Tibial nerve (tissue), 4 donors: ENCODE measurements around the gene KCTD11. TPM values are rescaled to one million over a fixed set of nuclear protein-coding genes. Genes with fewer than 3 reads are reported as not detected.
"Not testable (repeated sequence)": the region's sequence is repeated elsewhere in the genome, so short reads cannot be mapped to it uniquely, and the experiment has no call there.

ENCODE experiments used
- DNase-seq, 2 donors: peaks; one replicate each; pipeline ENCODE4 v3.0.0-alpha.2; 2019; ENCODE audit warnings: low spot score in 2 of 2
- H3K27ac ChIP-seq, 4 donors: fragments of 200-600 bp; sonication (generic) in 3 of 4; one replicate each; pipeline ENCODE4 v1.5.1; 2017 to 2019; ENCODE audit warnings: mild to moderate bottlenecking in 1 of 4
- H3K27me3 ChIP-seq, 2 donors: fragments of 200-600 bp; sonication (generic) in 1 of 2; one replicate each; pipeline versions ENCODE4 v1.5.1 to v1.6.0; 2017 to 2019
- H3K36me3 ChIP-seq, 3 donors: fragments of 200-600 bp; sonication (generic); one replicate each; pipeline ENCODE4 v1.5.1; 2018 to 2019
- H3K4me1 ChIP-seq, 4 donors: fragments of 200-600 bp; sonication (generic) in 3 of 4; one replicate each; pipeline ENCODE4 v1.5.1; 2017 to 2019
- H3K4me3 ChIP-seq, 4 donors: fragments of 200-600 bp; sonication (generic) in 3 of 4; one replicate each; pipeline ENCODE4 v1.5.1; 2017 to 2019; ENCODE audit warnings: mild to moderate bottlenecking in 1 of 4, moderate library complexity in 1 of 4
- H3K9me3 ChIP-seq, 4 donors: fragments of 200-600 bp; sonication (generic) in 3 of 4; one replicate each; pipeline ENCODE4 v1.5.1; 2017 to 2019
- CTCF ChIP-seq, 5 experiments: fragments of 200-600 bp in 3 of 5; fragments of 450-650 bp in 2 of 5; sonication (generic) in 3 of 5; IDR thresholded peaks; one replicate each; pipeline ENCODE4 v1.5.1; 2016 to 2019; ENCODE audit warnings: antibody characterized with exemption in 5 of 5, mild to moderate bottlenecking in 3 of 5, moderate library complexity in 2 of 5
- EP300 ChIP-seq, 2 donors: sonication (generic); formaldehyde crosslinking; IDR thresholded peaks; one replicate each; pipeline ENCODE4 v1.6.1; 2017; ENCODE audit warnings: antibody characterized with exemption in 2 of 2, mild to moderate bottlenecking in 1 of 2
- POLR2A ChIP-seq, 2 donors: fragments of 450-650 bp; IDR thresholded peaks; one replicate each; pipeline ENCODE4 v1.6.1; 2017; ENCODE audit warnings: antibody characterized with exemption in 2 of 2, mild to moderate bottlenecking in 2 of 2, moderate library complexity in 2 of 2
- WGBS, 2 donors: methylation state at CpG; one replicate each; pipeline ENCODE4 v1.1.5; 2018; 5-methylcytosine and 5-hydroxymethylcytosine counted together
- total RNA-seq, 4 donors: library from RNA; depleted of rRNA; stranded (reverse); fragments of >200 nt; gene quantifications; one replicate each; pipeline ENCODE4 v1.1.0, GENCODE V29; 2016

KCTD11 gene
- total RNA-seq, 4 donors from 2014 or later: 25.3 to 35.4 (median 28.7) TPM

GRCh38 chr17:7336240-7337175 is 15.5 kb upstream of the KCTD11 start, which contains the start of gene ACAP1:
Gene ACAP1 (plus strand): TSS chr17:7336529. CDS start chr17:7336735, 206 bp downstream.
- no peaks in the 10 kb centered on the region for H3K9me3 ChIP-seq
- H3K4me3 ChIP-seq: peak within 1 kb of the TSS in 2 of 4 donors; percentile 0 to 37
- H3K36me3 ChIP-seq: no peaks in the 10 kb centered on the region
- DNase-seq: no peak
- H3K27me3 ChIP-seq: peaks cover 0 to 57% of the 10 kb centered on the region in 2 donors
- 32 to 38% methylated on average over 15 to 17 of the region's 17 CpGs for whole genome bisulfite sequencing, 2 donors
- H3K4me1 ChIP-seq: no peaks in the 10 kb centered on the region
- no peak for TF ChIP-seq CTCF (IDR thresholded peaks at IDR 0.05)
- no peak for TF ChIP-seq EP300 (IDR thresholded peaks at IDR 0.05)
- TF ChIP-seq POLR2A (IDR thresholded peaks at IDR 0.05): no peak
- H3K27ac ChIP-seq: peak within 1 kb of the TSS in 1 of 4 donors; percentile 78

GRCh38 chr17:7337600-7337999 is 14.4 kb upstream of the KCTD11 start:
- 73 to 74% methylated on average over 7 of the region's 7 CpGs for WGBS, 2 donors
- not testable (repeated sequence) for DNase-seq, H3K4me1 ChIP-seq, H3K36me3 ChIP-seq, H3K27ac ChIP-seq, H3K9me3 ChIP-seq, H3K4me3 ChIP-seq
- H3K27me3 ChIP-seq: peaks cover 0 to 49% of the 10 kb centered on the region in 2 donors

GRCh38 chr17:7340179-7340578 is 11.8 kb upstream of the KCTD11 start:
- TF ChIP-seq POLR2A (IDR thresholded peaks at IDR 0.05) (no peak), EP300 (IDR thresholded peaks at IDR 0.05) (no peak), CTCF (IDR thresholded peaks at IDR 0.05) (no peak)
- 79 to 84% methylated on average over 2 of the region's 2 CpGs for WGBS, 2 donors

GRCh38 chr17:7341842-7342241 is 10.1 kb upstream of the KCTD11 start:
- Histone ChIP-seq H3K4me1 (peaks cover 0 to 10% (median 0%) of the 10 kb centered on the region in 4 donors), H3K27me3 (peaks cover 0 to 13% of the 10 kb centered on the region in 2 donors), H3K4me3 (no peak overlapping the region), H3K36me3 (no peaks in the 10 kb centered on the region), H3K9me3 (no peaks in the 10 kb centered on the region), H3K27ac (no peak overlapping the region)
- no peak for DNase-seq
- 88 to 92% methylated on average over 13 of the region's 13 CpGs for WGBS, 2 donors
- TF ChIP-seq POLR2A (IDR thresholded peaks at IDR 0.05): no peak
- TF ChIP-seq CTCF (IDR thresholded peaks at IDR 0.05): no peak
- no peak for TF ChIP-seq EP300 (IDR thresholded peaks at IDR 0.05)

More at GRCh38 chr17:7340179-7340578, 11.8 kb upstream of the KCTD11 start:
- no peak for DNase-seq
- peaks cover 0 to under 1% (median 0%) of the 10 kb centered on the region in 4 donors for H3K4me1 ChIP-seq
- peaks cover 0 to 30% of the 10 kb centered on the region in 2 donors for H3K27me3 ChIP-seq
- no peak overlapping the region for H3K4me3 ChIP-seq
- no peak overlapping the region for H3K27ac ChIP-seq
- H3K9me3 ChIP-seq: no peaks in the 10 kb centered on the region
- no peaks in the 10 kb centered on the region for H3K36me3 ChIP-seq

GRCh38 chr17:7343250-7343649 is 8.7 kb upstream of the KCTD11 start:
- no peak for TF ChIP-seq EP300 (IDR thresholded peaks at IDR 0.05)
- no peak for TF ChIP-seq CTCF (IDR thresholded peaks at IDR 0.05)
- TF ChIP-seq POLR2A (IDR thresholded peaks at IDR 0.05): no peak
- Histone ChIP-seq H3K27me3 (peaks cover 0 to 3% of the 10 kb centered on the region in 2 donors), H3K36me3 (no peaks in the 10 kb centered on the region), H3K4me3 (no peak overlapping the region), H3K9me3 (no peaks in the 10 kb centered on the region), H3K4me1 (peaks cover 0 to 18% (median 0%) of the 10 kb centered on the region in 4 donors), H3K27ac (no peak overlapping the region)
- no peak for DNase-seq
- WGBS, 2 donors: 66 to 77% methylated on average over 11 to 15 of the region's 15 CpGs
